Uterus (tissue), 4 donors: ENCODE results near the gene ANKRD2. TPM values are rescaled to one million over a fixed set of nuclear protein-coding genes. Genes with fewer than 3 reads are reported as not detected.
A peak's percentile ranks its signal among the peaks of the same experiment; 100 is the strongest.
"Not testable (repeated sequence)": the region's sequence is repeated elsewhere in the genome, so short reads cannot be mapped to it uniquely, and the experiment has no call there.

Source experiments
- DNase-seq, 2 donors: peaks; one replicate each; pipeline ENCODE4 v3.0.0-alpha.2; 2019 to 2020
- H3K27ac ChIP-seq, 2 donors: fragments of 200-600 bp; sonication (generic); 1 replicate in 1 of 2; 2 replicates in 1 of 2; pipeline ENCODE4 v1.5.1; 2016 to 2018
- H3K27me3 ChIP-seq, 2 donors: fragments of 200-600 bp; sonication (generic); one replicate each; pipeline ENCODE4 v1.5.1; 2018 to 2019; ENCODE audit warnings: control low read depth in 1 of 2
- H3K36me3 ChIP-seq, 2 donors: fragments of 200-600 bp; sonication (generic); one replicate each; pipeline ENCODE4 v1.5.1; 2019; ENCODE audit warnings: control low read depth in 1 of 2
- H3K4me1 ChIP-seq, 2 donors: fragments of 200-600 bp; sonication (generic); one replicate each; pipeline ENCODE4 v1.5.1; 2018 to 2019; ENCODE audit warnings: control low read depth in 1 of 2
- H3K4me3 ChIP-seq, 2 donors: fragments of 200-600 bp; sonication (generic); 1 replicate in 1 of 2; 2 replicates in 1 of 2; pipeline ENCODE4 v1.5.1; 2018 to 2019; ENCODE audit warnings: mild to moderate bottlenecking in 1 of 2
- H3K9me3 ChIP-seq, 2 donors: fragments of 200-600 bp; sonication (generic); one replicate each; pipeline ENCODE4 v1.5.1; 2019; ENCODE audit warnings: control low read depth in 1 of 2
- POLR2A ChIP-seq, 2 donors: fragments of 450-650 bp; IDR thresholded peaks; one replicate each; pipeline ENCODE4 v1.6.1; 2016; ENCODE audit warnings: antibody characterized with exemption in 2 of 2, mild to moderate bottlenecking in 1 of 2, moderate library complexity in 1 of 2
- intact Hi-C: fragments of 100-400 bp; cut with DNase I; formaldehyde crosslinking; loops from one replicate; pipeline ENCODE4 v1.15.1; 2023; ENCODE audit warnings: low total_unique reads
- total RNA-seq, 4 donors: library from RNA; depleted of rRNA in 3 of 4; stranded (reverse); fragments of >200 nt in 3 of 4; gene quantifications; one replicate each; pipeline versions ENCODE4 v1.1.0 to v1.2.4, GENCODE V29; 2014 to 2023
- TF ChIP-seq, protein P1 (sequence below), 4 experiments: fragments of 200-600 bp in 2 of 4; fragments of 450-650 bp in 2 of 4; sonication (generic) in 2 of 4; IDR thresholded peaks; one replicate each; pipeline ENCODE4 v1.5.1; 2016 to 2019; ENCODE audit warnings: antibody characterized with exemption in 4 of 4, mild to moderate bottlenecking in 2 of 4, moderate library complexity in 1 of 4
- donor health status: DM: yes; HTN: yes; CAD: no.

The ANKRD2 gene, protein sequence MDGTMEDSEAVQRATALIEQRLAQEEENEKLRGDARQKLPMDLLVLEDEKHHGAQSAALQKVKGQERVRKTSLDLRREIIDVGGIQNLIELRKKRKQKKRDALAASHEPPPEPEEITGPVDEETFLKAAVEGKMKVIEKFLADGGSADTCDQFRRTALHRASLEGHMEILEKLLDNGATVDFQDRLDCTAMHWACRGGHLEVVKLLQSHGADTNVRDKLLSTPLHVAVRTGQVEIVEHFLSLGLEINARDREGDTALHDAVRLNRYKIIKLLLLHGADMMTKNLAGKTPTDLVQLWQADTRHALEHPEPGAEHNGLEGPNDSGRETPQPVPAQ
- total RNA-seq: under 1 TPM in 2 of 4 donors, not detected in 2; 0.43 to 0.48 TPM

DNA sequence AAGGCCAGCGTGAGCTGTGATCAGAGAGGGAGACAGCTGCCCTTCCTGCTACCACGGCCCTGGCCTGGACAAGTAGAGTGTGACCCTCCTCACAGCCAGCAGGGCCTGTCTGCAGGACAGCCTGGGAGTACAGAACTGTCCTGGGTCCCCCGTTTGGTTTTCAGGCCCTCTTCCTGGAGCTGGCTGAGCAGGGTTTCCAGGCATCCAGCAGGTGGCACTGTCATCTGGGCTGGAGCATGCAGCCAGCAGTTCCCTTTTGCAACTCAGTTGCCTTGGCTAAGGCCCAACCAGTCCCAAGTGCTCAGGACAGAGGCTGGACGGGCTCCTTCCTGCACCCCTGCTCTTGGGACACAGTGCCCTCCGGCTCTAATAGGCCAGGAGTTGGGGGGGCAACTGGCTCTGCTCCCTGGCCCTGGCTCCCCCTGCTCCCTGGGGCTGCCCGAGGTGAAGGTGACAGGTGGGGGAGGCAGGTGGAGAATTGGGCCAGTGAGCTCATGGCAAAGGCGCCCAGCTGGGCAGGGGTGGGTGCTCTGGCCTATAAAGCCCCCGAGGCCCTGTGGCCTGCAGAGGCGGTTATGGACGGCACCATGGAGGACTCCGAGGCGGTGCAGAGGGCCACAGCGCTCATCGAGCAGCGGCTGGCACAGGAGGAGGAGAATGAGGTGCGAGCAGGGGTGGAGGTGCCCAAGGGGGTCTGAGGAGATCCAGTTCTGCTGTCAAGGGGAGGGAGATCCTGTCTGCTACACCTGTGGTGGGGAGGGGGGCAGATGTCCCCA, at the start of gene ANKRD2:
TSS of gene ANKRD2 (plus strand) at position 566 of the 776 bp plus-strand sequence. CDS start at position 576, 10 bp downstream.
- Histone ChIP-seq H3K4me3 (no peak within 1 kb of the TSS), H3K36me3 (no peaks in the 10 kb centered on the region), H3K27ac (no peak within 1 kb of the TSS), H3K9me3 (no peaks in the 10 kb centered on the region), H3K4me1 (no peaks in the 10 kb centered on the region), H3K27me3 (no peaks in the 10 kb centered on the region)
- peak in 1 of 2 donors; percentile 16 for TF ChIP-seq POLR2A (IDR thresholded peaks at IDR 0.05)
- TF ChIP-seq, protein P1, sequence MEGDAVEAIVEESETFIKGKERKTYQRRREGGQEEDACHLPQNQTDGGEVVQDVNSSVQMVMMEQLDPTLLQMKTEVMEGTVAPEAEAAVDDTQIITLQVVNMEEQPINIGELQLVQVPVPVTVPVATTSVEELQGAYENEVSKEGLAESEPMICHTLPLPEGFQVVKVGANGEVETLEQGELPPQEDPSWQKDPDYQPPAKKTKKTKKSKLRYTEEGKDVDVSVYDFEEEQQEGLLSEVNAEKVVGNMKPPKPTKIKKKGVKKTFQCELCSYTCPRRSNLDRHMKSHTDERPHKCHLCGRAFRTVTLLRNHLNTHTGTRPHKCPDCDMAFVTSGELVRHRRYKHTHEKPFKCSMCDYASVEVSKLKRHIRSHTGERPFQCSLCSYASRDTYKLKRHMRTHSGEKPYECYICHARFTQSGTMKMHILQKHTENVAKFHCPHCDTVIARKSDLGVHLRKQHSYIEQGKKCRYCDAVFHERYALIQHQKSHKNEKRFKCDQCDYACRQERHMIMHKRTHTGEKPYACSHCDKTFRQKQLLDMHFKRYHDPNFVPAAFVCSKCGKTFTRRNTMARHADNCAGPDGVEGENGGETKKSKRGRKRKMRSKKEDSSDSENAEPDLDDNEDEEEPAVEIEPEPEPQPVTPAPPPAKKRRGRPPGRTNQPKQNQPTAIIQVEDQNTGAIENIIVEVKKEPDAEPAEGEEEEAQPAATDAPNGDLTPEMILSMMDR (IDR thresholded peaks at IDR 0.05): peak; percentile 70 to 80 (median 76)
- peak; percentile 71 for DNase-seq
- intact Hi-C loops: no loop called here

DNA sequence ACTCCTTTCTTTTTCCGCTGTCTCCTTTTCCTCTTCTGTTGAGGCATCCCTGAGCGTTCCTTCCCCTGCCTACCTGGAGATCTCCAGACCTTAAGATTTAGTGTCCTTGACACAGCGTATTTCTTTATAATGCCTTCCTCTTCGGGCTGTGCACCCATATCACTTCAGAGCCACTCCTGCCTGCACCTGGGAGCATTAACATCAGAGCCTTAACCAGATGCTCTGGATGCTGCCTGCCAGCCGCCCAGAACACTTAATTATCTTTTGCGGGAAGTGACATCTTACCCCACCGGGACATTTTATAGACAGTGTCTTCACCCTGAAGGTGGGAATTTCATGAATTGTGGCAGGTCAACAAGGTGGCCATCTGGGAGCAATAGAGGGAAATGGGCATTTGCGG, 49.6 kb upstream of the ANKRD2 start:
- Histone ChIP-seq H3K27me3 (no peaks in the 10 kb centered on the region), H3K36me3 (no peaks in the 10 kb centered on the region), H3K4me1 (no peaks in the 10 kb centered on the region), H3K4me3 (no peak overlapping the region), H3K27ac (no peak overlapping the region), H3K9me3 (no peaks in the 10 kb centered on the region)
- DNase-seq: no peak
- intact Hi-C loops: no loop called here
- TF ChIP-seq, protein P1 (IDR thresholded peaks at IDR 0.05): no peak
- TF ChIP-seq POLR2A (IDR thresholded peaks at IDR 0.05): no peak

DNA sequence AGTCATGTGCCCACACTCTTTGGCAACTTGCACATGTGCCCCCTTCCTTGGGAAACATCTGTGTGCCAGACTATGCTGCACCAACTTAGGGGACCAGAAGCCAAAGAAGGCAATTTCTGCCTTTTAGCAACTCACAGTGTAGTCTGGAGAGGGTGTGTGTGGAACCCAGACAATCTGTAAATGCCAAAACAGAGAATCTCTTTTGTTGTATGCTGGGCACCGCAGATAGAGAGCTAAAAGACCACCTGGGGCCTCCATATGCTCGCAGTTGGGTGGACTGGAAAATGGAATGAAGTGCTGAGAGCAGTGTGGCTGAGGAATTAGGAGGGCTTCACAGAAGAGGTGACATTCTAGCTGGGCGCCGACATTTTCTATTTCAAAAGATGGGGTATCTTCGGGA, 47.5 kb upstream of the ANKRD2 start:
- intact Hi-C loops: no loop called here

DNA sequence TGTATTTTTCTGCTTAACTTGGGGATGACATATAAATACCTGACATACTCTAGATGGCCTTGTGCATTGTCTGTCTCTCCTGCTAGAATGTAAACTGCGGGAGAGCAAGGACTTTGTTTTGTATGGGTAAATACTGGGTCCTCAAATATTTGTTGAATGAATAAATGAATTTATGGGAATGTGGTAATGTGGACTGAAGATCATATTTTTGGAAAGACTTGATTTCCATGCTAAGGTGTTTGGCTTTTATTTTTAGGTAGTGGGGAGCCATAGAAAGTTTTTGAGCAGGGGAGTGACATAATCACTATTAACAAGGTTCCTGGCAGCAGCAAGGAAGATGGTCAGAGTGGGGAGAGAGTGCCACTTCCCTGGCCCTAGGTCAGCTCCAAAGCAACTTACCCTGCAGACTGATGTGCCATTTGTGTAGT, 46.9 kb upstream of the ANKRD2 start:
- Histone ChIP-seq H3K9me3 (no peaks in the 10 kb centered on the region), H3K27ac (no peak overlapping the region), H3K27me3 (no peaks in the 10 kb centered on the region), H3K36me3 (no peaks in the 10 kb centered on the region), H3K4me1 (no peaks in the 10 kb centered on the region), H3K4me3 (no peak overlapping the region)
- TF ChIP-seq, protein P1 (IDR thresholded peaks at IDR 0.05): no peak
- no peak for TF ChIP-seq POLR2A (IDR thresholded peaks at IDR 0.05)
- DNase-seq: no peak
- intact Hi-C loops: no loop called here

More for the DNA sequence above, 47.5 kb upstream of the ANKRD2 start:
- TF ChIP-seq POLR2A (IDR thresholded peaks at IDR 0.05): no peak
- TF ChIP-seq, protein P1 (IDR thresholded peaks at IDR 0.05): no peak
- Histone ChIP-seq H3K36me3 (no peaks in the 10 kb centered on the region), H3K4me3 (no peak overlapping the region), H3K27me3 (no peaks in the 10 kb centered on the region), H3K4me1 (no peaks in the 10 kb centered on the region), H3K27ac (no peak overlapping the region), H3K9me3 (no peaks in the 10 kb centered on the region)
- DNase-seq: no peak

DNA sequence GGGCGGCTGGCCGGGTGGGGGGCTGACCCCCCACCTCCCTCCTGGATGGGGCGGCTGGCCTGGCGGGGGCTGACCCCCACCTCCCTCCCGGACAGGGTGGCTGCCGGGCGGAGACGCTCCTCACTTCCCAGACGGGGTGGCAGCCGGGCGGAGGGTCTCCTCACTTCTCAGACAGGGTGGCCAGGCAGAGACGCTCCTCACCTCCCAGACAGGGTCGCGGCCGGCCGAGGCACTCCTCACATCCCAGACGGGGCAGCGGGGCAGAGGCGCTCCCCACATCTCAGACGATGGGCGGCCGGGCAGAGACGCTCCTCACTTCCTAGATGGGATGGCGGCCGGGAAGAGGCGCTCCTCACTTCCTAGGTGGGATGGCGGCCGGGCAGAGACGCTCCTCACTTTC, 43.7 kb upstream of the ANKRD2 start:
- H3K4me1 ChIP-seq, H3K36me3 ChIP-seq, intact Hi-C loops, H3K4me3 ChIP-seq, H3K9me3 ChIP-seq, H3K27ac ChIP-seq, H3K27me3 ChIP-seq, DNase-seq: not testable (repeated sequence)
